GM15510 (cell line): Measurements from ENCODE around the gene C1orf216.

ENCODE experiments used
- POLR2A ChIP-seq: IDR thresholded peaks from 3 replicates; pipeline ENCODE4 v1.6.1; 2011; ENCODE audit warnings: borderline replicate concordance; ENCODE audit not compliant: insufficient read length; ENCODE audit errors: extremely low read depth

The C1orf216 gene

GRCh38 chr1:35666916-35667315, 51.8 kb downstream of the C1orf216 start:
- no peak for TF ChIP-seq POLR2A

- no peak for TF ChIP-seq POLR2A
These were observed 52.5 kb downstream of the C1orf216 start for GRCh38 chr1:35666216-35666615.
